ENCODE measurements around the gene MGLL. TPM values are rescaled to one million over a fixed set of nuclear protein-coding genes. Genes with fewer than 3 reads are reported as not detected.
"Not testable (repeated sequence)": the region's sequence is repeated elsewhere in the genome, so short reads cannot be mapped to it uniquely, and the experiment has no call there.

The MGLL gene
- total RNA-seq, 1 donor from 2014 or later = 27.3 TPM

- H3K4me3 Mint-ChIP-seq (ENCODE audit: unreplicated experiment) = no peak overlapping the region
- no peaks in the 10 kb centered on the region for H3K9me3 ChIP-seq (ENCODE audit: insufficient read depth, low read depth, low read length)
- no peak overlapping the region for H3K4me3 ChIP-seq (ENCODE audit: insufficient read depth, low read depth, low read length)
- no peaks in the 10 kb centered on the region for H3K27me3 ChIP-seq (ENCODE audit: insufficient read depth, low read length)
- no peak overlapping the region for H2AFZ ChIP-seq (ENCODE audit: low read depth, low read length)
- H3K9ac ChIP-seq (ENCODE audit: low read length) = no peak overlapping the region
- no peak overlapping the region for H3K4me2 ChIP-seq (ENCODE audit: low read length)
- DNase-seq (ENCODE audit: low read depth) = no peak
- H3K79me2 ChIP-seq (ENCODE audit: insufficient read depth, low read length) = no peaks in the 10 kb centered on the region
- peaks cover 10% of the 10 kb centered on the region for H3K9me3 Mint-ChIP-seq (ENCODE audit: unreplicated experiment)
- peaks cover 8% of the 10 kb centered on the region for H3K27me3 Mint-ChIP-seq (ENCODE audit: low read depth, unreplicated experiment)
- H3K27ac ChIP-seq (ENCODE audit: low read depth, low read length) = no peak overlapping the region
- H4K20me1 ChIP-seq (ENCODE audit: insufficient read depth, low read length) = no peaks in the 10 kb centered on the region
- H3K27ac Mint-ChIP-seq (ENCODE audit: unreplicated experiment) = no peak overlapping the region
- peaks cover 4% of the 10 kb centered on the region for H3K4me1 Mint-ChIP-seq (ENCODE audit: low read depth, unreplicated experiment)
- TF ChIP-seq CTCF (IDR thresholded peaks at IDR 0.05; ENCODE audit: insufficient read depth, low read depth, low read length) (no peak), EZH2 (IDR thresholded peaks at IDR 0.05; ENCODE audit: insufficient read depth, low read length) (no peak)
- peaks cover 10% of the 10 kb centered on the region for H3K4me1 ChIP-seq (ENCODE audit: insufficient read depth, low read length)
- H3K36me3 Mint-ChIP-seq (ENCODE audit: low read depth, unreplicated experiment) = peaks cover 14% of the 10 kb centered on the region
- no peak for FAIRE-seq
- H3K36me3 ChIP-seq (ENCODE audit: insufficient read depth, low read length) = no peaks in the 10 kb centered on the region
These were observed 114.4 kb downstream of the MGLL start for GRCh38 chr3:127707851-127708411.

GRCh38 chr3:127706785-127707351, 115.4 kb downstream of the MGLL start:
- H3K9me3 Mint-ChIP-seq (ENCODE audit: unreplicated experiment) = peaks cover 10% of the 10 kb centered on the region
- H3K4me3 Mint-ChIP-seq (ENCODE audit: unreplicated experiment) = no peak overlapping the region
- H4K20me1 ChIP-seq (ENCODE audit: insufficient read depth, low read length) = no peaks in the 10 kb centered on the region
- no peak overlapping the region for H3K9ac ChIP-seq (ENCODE audit: low read length)
- H3K27me3 ChIP-seq (ENCODE audit: insufficient read depth, low read length) = no peaks in the 10 kb centered on the region
- H3K4me2 ChIP-seq (ENCODE audit: low read length) = no peak overlapping the region
- no peak overlapping the region for H2AFZ ChIP-seq (ENCODE audit: low read depth, low read length)
- H3K4me1 Mint-ChIP-seq (ENCODE audit: low read depth, unreplicated experiment) = peaks cover 4% of the 10 kb centered on the region
- FAIRE-seq = no peak
- no peak for TF ChIP-seq EZH2 (IDR thresholded peaks at IDR 0.05; ENCODE audit: insufficient read depth, low read length)
- TF ChIP-seq CTCF (IDR thresholded peaks at IDR 0.05; ENCODE audit: insufficient read depth, low read depth, low read length) = no peak
- peaks cover 13% of the 10 kb centered on the region for H3K36me3 Mint-ChIP-seq (ENCODE audit: low read depth, unreplicated experiment)
- H3K27me3 Mint-ChIP-seq (ENCODE audit: low read depth, unreplicated experiment) = peaks cover 6% of the 10 kb centered on the region
- no peak overlapping the region for H3K4me3 ChIP-seq (ENCODE audit: insufficient read depth, low read depth, low read length)
- H3K4me1 ChIP-seq (ENCODE audit: insufficient read depth, low read length) = peaks cover 10% of the 10 kb centered on the region
- H3K9me3 ChIP-seq (ENCODE audit: insufficient read depth, low read depth, low read length) = no peaks in the 10 kb centered on the region
- no peak for DNase-seq (ENCODE audit: low read depth)
- H3K27ac ChIP-seq (ENCODE audit: low read depth, low read length) = no peak overlapping the region
- H3K79me2 ChIP-seq (ENCODE audit: insufficient read depth, low read length) = no peaks in the 10 kb centered on the region
- no peaks in the 10 kb centered on the region for H3K36me3 ChIP-seq (ENCODE audit: insufficient read depth, low read length)
- H3K27ac Mint-ChIP-seq (ENCODE audit: unreplicated experiment) = no peak overlapping the region

- Mint-ChIP-seq H3K4me1 (ENCODE audit: low read depth, unreplicated experiment) (peaks cover 4% of the 10 kb centered on the region), H3K27ac (ENCODE audit: unreplicated experiment) (no peak overlapping the region), H3K27me3 (ENCODE audit: low read depth, unreplicated experiment) (peaks cover 5% of the 10 kb centered on the region), H3K9me3 (ENCODE audit: unreplicated experiment) (peaks cover 10% of the 10 kb centered on the region), H3K36me3 (ENCODE audit: low read depth, unreplicated experiment) (peaks cover 16% of the 10 kb centered on the region), H3K4me3 (ENCODE audit: unreplicated experiment) (no peak overlapping the region)
- Histone ChIP-seq H3K36me3 (ENCODE audit: insufficient read depth, low read length) (no peaks in the 10 kb centered on the region), H3K27ac (ENCODE audit: low read depth, low read length) (no peak overlapping the region), H3K4me2 (ENCODE audit: low read length) (no peak overlapping the region), H3K79me2 (ENCODE audit: insufficient read depth, low read length) (no peaks in the 10 kb centered on the region), H3K4me1 (ENCODE audit: insufficient read depth, low read length) (peaks cover 10% of the 10 kb centered on the region), H4K20me1 (ENCODE audit: insufficient read depth, low read length) (no peaks in the 10 kb centered on the region), H3K9ac (ENCODE audit: low read length) (no peak overlapping the region), H2AFZ (ENCODE audit: low read depth, low read length) (no peak overlapping the region), H3K27me3 (ENCODE audit: insufficient read depth, low read length) (no peaks in the 10 kb centered on the region), H3K4me3 (ENCODE audit: insufficient read depth, low read depth, low read length) (no peak overlapping the region), H3K9me3 (ENCODE audit: insufficient read depth, low read depth, low read length) (no peaks in the 10 kb centered on the region)
- DNase-seq (ENCODE audit: low read depth) (no peak), FAIRE-seq (no peak)
- TF ChIP-seq EZH2 (IDR thresholded peaks at IDR 0.05; ENCODE audit: insufficient read depth, low read length) = no peak
These were observed 116.0 kb downstream of the MGLL start for GRCh38 chr3:127706312-127706711.

GRCh38 chr3:127704840-127705239, 117.5 kb downstream of the MGLL start:
- H3K4me3 ChIP-seq (ENCODE audit: insufficient read depth, low read depth, low read length); H3K79me2 ChIP-seq (ENCODE audit: insufficient read depth, low read length); FAIRE-seq; H3K4me2 ChIP-seq (ENCODE audit: low read length); H3K4me1 ChIP-seq (ENCODE audit: insufficient read depth, low read length); H3K9ac ChIP-seq (ENCODE audit: low read length); H3K36me3 ChIP-seq (ENCODE audit: insufficient read depth, low read length); H3K9me3 Mint-ChIP-seq (ENCODE audit: unreplicated experiment); H3K27me3 Mint-ChIP-seq (ENCODE audit: low read depth, unreplicated experiment); DNase-seq (ENCODE audit: low read depth); H2AFZ ChIP-seq (ENCODE audit: low read depth, low read length); H4K20me1 ChIP-seq (ENCODE audit: insufficient read depth, low read length); H3K27ac Mint-ChIP-seq (ENCODE audit: unreplicated experiment); H3K4me1 Mint-ChIP-seq (ENCODE audit: low read depth, unreplicated experiment); H3K4me3 Mint-ChIP-seq (ENCODE audit: unreplicated experiment); H3K27ac ChIP-seq (ENCODE audit: low read depth, low read length); H3K27me3 ChIP-seq (ENCODE audit: insufficient read depth, low read length); H3K9me3 ChIP-seq (ENCODE audit: insufficient read depth, low read depth, low read length): not testable (repeated sequence)
- peaks cover 18% of the 10 kb centered on the region for H3K36me3 Mint-ChIP-seq (ENCODE audit: low read depth, unreplicated experiment)
